Mammary epithelial cell (primary cell): ENCODE measurements around the gene DCANP1.

ENCODE experiments used
- CTCF ChIP-seq, 2 donors: IDR thresholded peaks in 1 of 2; conservative IDR thresholded peaks in 1 of 2; 2 replicates each; pipeline ENCODE4 v1.5.1; 2011 to 2012; ENCODE audit warnings: inconsistent platforms in 2 of 2, low read length in 2 of 2, mild to moderate bottlenecking in 2 of 2, control low read depth in 1 of 2, low read depth in 1 of 2; ENCODE audit not compliant: insufficient read depth in 1 of 2; ENCODE audit errors: extremely low read depth in 1 of 2
- EZH2 ChIP-seq: IDR thresholded peaks from 2 replicates; pipeline ENCODE4 v1.6.1; 2012; ENCODE audit warnings: low read length, inconsistent platforms, borderline replicate concordance

GRCh38 chr5:135429301-135430134 is 17.6 kb downstream of the DCANP1 start:
- TF ChIP-seq CTCF (conservative IDR thresholded peaks at IDR 0.05 in 1 of 2, IDR thresholded peaks at IDR 0.05 in 1 of 2; ENCODE audit: extremely low read depth in 1 of 2, insufficient read depth in 1 of 2, low read depth in 1 of 2, low read length in 2 of 2) (no peak), EZH2 (no peak)
